ENCODE measurements around the gene RIBC2. TPM values are rescaled to one million over a fixed set of nuclear protein-coding genes. Genes with fewer than 3 reads are reported as not detected.

The RIBC2 gene
- total and polyA plus RNA-seq, 7 donors = 1.5 TPM; not detected in 6

- WGBS, 2 donors = 71 to 72% methylated on average over 2 of the region's 2 CpGs
Measured at GRCh38 chr22:45421349-45422055, 8.0 kb downstream of the RIBC2 start.

DNA sequence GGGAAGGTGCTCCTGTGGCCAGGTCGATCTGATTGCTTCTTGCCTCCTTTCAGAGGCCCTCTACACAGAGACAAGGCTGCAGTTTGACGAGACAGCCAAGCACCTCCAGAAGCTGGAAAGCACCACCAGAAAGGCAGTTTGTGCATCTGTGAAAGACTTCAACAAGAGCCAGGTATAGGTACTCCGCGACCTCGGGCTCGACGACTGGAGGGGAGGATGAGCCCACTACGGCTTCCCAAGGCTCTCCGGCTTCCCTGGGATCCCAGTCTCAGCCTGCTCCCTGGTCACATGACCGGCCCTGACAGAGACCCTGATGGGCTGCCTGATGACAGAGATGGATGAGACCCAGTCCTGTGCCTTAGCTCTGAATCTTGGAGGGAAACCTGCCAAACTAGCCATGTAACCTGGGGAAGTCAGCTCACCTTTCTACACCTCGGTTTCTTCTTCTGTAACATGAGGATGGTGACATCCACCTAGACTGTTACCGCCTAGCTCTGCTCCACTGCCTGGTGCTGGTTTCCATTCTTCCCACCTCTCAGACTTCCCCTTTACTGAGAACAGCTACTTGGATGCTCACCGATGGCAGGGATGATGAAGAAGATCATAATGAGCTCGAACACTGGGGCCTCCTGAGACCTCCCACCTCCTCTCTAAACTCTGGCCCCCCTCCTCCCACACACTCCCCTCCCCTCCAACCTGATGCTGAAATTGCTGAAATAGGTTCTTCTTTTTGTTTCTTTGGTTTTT is 8.9 kb downstream of the RIBC2 start:
- no peak overlapping the region for H3K27ac ChIP-seq
- no peak overlapping the region for H3K4me3 ChIP-seq
- TF ChIP-seq, protein P1, sequence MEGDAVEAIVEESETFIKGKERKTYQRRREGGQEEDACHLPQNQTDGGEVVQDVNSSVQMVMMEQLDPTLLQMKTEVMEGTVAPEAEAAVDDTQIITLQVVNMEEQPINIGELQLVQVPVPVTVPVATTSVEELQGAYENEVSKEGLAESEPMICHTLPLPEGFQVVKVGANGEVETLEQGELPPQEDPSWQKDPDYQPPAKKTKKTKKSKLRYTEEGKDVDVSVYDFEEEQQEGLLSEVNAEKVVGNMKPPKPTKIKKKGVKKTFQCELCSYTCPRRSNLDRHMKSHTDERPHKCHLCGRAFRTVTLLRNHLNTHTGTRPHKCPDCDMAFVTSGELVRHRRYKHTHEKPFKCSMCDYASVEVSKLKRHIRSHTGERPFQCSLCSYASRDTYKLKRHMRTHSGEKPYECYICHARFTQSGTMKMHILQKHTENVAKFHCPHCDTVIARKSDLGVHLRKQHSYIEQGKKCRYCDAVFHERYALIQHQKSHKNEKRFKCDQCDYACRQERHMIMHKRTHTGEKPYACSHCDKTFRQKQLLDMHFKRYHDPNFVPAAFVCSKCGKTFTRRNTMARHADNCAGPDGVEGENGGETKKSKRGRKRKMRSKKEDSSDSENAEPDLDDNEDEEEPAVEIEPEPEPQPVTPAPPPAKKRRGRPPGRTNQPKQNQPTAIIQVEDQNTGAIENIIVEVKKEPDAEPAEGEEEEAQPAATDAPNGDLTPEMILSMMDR (IDR thresholded peaks at IDR 0.05) = no peak
- no peak for TF ChIP-seq EP300 (IDR thresholded peaks at IDR 0.05)
- TF ChIP-seq POLR2AphosphoS5 (IDR thresholded peaks at IDR 0.05) = no peak
- no peak for TF ChIP-seq POLR2A (IDR thresholded peaks at IDR 0.05)
- no peaks in the 10 kb centered on the region for H3K9me3 ChIP-seq
- no peaks in the 10 kb centered on the region for H3K36me3 ChIP-seq
- WGBS, 2 donors = 93 to 94% methylated on average over 14 of the region's 14 CpGs
- intact Hi-C loops (cut with DNase I) = no loop called here
- H3K4me1 ChIP-seq = no peaks in the 10 kb centered on the region
- peaks cover 0 to 5% (median 0%) of the 10 kb centered on the region in 3 donors for H3K27me3 ChIP-seq
- no peak for DNase-seq

More at GRCh38 chr22:45421349-45422055, 8.0 kb downstream of the RIBC2 start:
- Histone ChIP-seq H3K36me3 (no peaks in the 10 kb centered on the region), H3K27ac (no peak overlapping the region), H3K9me3 (no peaks in the 10 kb centered on the region), H3K4me3 (no peak overlapping the region), H3K4me1 (no peaks in the 10 kb centered on the region), H3K27me3 (peaks cover 0 to 2% (median 0%) of the 10 kb centered on the region in 3 donors)
- intact Hi-C loops (cut with DNase I) = no loop called here
- no peak for TF ChIP-seq POLR2AphosphoS5 (IDR thresholded peaks at IDR 0.05)
- no peak for TF ChIP-seq POLR2A (IDR thresholded peaks at IDR 0.05)
- no peak for TF ChIP-seq EP300 (IDR thresholded peaks at IDR 0.05)
- TF ChIP-seq, protein P1 (IDR thresholded peaks at IDR 0.05) = no peak
- DNase-seq = no peak

GRCh38 chr22:45423524-45423923 is 10.0 kb downstream of the RIBC2 start:
- Histone ChIP-seq H3K27ac (no peak overlapping the region), H3K27me3 (peaks cover 0 to 5% (median 0%) of the 10 kb centered on the region in 3 donors), H3K9me3 (no peaks in the 10 kb centered on the region), H3K4me1 (no peaks in the 10 kb centered on the region), H3K4me3 (no peak overlapping the region), H3K36me3 (no peaks in the 10 kb centered on the region)
- TF ChIP-seq EP300 (IDR thresholded peaks at IDR 0.05) (no peak), POLR2A (IDR thresholded peaks at IDR 0.05) (no peak)
- TF ChIP-seq, protein P1 (IDR thresholded peaks at IDR 0.05) = no peak
- intact Hi-C loops (cut with DNase I) = no loop called here
- WGBS, 2 donors = 83 to 86% methylated on average over 4 of the region's 4 CpGs
- no peak for DNase-seq

GRCh38 chr22:45424241-45424731 is 10.8 kb downstream of the RIBC2 start:
- no peaks in the 10 kb centered on the region for H3K4me1 ChIP-seq
- DNase-seq = no peak
- WGBS, 2 donors = 87 to 88% methylated on average over 14 of the region's 14 CpGs

More at GRCh38 chr22:45424241-45424731, 10.8 kb downstream of the RIBC2 start:
- intact Hi-C loops (cut with DNase I) = no loop called here
- Histone ChIP-seq H3K27me3 (peaks cover 0 to 5% (median 0%) of the 10 kb centered on the region in 3 donors), H3K4me3 (no peak overlapping the region), H3K36me3 (no peaks in the 10 kb centered on the region), H3K27ac (no peak overlapping the region), H3K9me3 (no peaks in the 10 kb centered on the region)
- no peak for TF ChIP-seq POLR2AphosphoS5 (IDR thresholded peaks at IDR 0.05)
- TF ChIP-seq EP300 (IDR thresholded peaks at IDR 0.05) = no peak
- TF ChIP-seq, protein P1 (IDR thresholded peaks at IDR 0.05) = no peak
- no peak for TF ChIP-seq POLR2A (IDR thresholded peaks at IDR 0.05)

All from sigmoid colon (tissue), 7 donors.